GM10248 (cell line): ENCODE measurements around the gene INS.

Experiments
- CTCF ChIA-PET: fragments of 300-600 bp; sonication (Branson Sonifier 250); formaldehyde crosslinking; extraction: SDS; loops from one replicate; lab custom pipeline; 2021; ENCODE audit warnings: antibody characterized with exemption; lab: Yijun Ruan, JAX
- POLR2A ChIA-PET: fragments of 350-650 bp; sonication (Branson Sonifier 250); formaldehyde crosslinking; extraction: SDS; loops from one replicate; lab custom pipeline; 2020; ENCODE audit warnings: antibody characterized with exemption; lab: Yijun Ruan, JAX
- DNase-seq: peaks from one replicate; pipeline ENCODE4 v3.0.0; 2012; ENCODE audit errors: extremely low spot score
- CTCF ChIP-seq: IDR thresholded peaks from 2 replicates; pipeline ENCODE4 v1.5.1; 2012; ENCODE audit warnings: mild to moderate bottlenecking, low read depth; ENCODE audit errors: extremely low read depth, missing control alignments, control extremely low read depth

Gene INS

GRCh38 chr11:2160736-2161259 is at the start of gene INS:
Gene INS (minus strand): TSS chr11:2161209. CDS start chr11:2160971, 238 bp downstream.
- POLR2A ChIA-PET = no interaction called here

GRCh38 chr11:2210366-2211112 is 49.5 kb upstream of the INS start:
- DNase-seq = no peak
- POLR2A ChIA-PET = interaction anchor here (0.5 kb wide), 1 partner anchor 190 kb away, joined by 8 read pairs; the partner anchor contains the start of gene TSSC4
- CTCF ChIA-PET = interaction anchor here (1.1 to 1.2 kb wide), 2 partner anchors 12 to 210 kb away, joined by 3 to 4 read pairs; no protein-coding TSS in a partner anchor
- no peak for TF ChIP-seq CTCF

More at GRCh38 chr11:2160736-2161259, at the start of gene INS:
- no peak for DNase-seq
- CTCF ChIA-PET = interaction anchor here (2.5 to 17.4 kb wide), 2 partner anchors 10 to 128 kb away, joined by 21 to 561 read pairs; no protein-coding TSS in a partner anchor
- no peak for TF ChIP-seq CTCF

DNA sequence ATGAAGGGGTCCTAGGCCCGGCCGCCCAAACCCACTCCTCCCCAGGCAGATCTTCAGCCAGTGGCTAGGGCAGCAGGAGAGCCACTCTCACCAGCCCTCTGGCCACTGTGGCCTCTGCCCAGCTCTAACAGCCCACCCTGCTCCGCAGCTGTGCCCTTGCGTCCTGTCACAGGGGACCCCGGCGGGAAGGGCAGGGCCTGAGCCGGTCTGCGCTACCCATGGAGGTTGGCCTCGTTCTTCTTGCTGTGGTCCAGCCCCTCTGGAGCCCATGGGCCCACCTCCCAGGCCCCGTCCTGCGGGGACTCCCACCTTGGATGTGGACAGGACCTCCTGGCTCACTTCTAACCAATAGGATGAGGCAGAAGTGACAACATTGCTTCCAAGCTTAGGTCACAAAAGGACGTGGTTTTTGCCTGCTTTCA is 48.9 kb upstream of the INS start:
- TF ChIP-seq CTCF = no peak
- CTCF ChIA-PET = interaction anchor here (1.1 to 1.2 kb wide), 2 partner anchors 12 to 211 kb away, joined by 3 to 4 read pairs; no protein-coding TSS in a partner anchor
- POLR2A ChIA-PET = interaction anchor here (0.5 kb wide), 1 partner anchor 190 kb away, joined by 8 read pairs; the partner anchor contains the start of gene TSSC4
- no peak for DNase-seq

- POLR2A ChIA-PET = no interaction called here
- TF ChIP-seq CTCF = no peak
- DNase-seq = no peak
- CTCF ChIA-PET = interaction anchor here (1.2 kb wide), 1 partner anchor 11 kb away, joined by 4 read pairs; no protein-coding TSS in a partner anchor
Observed at GRCh38 chr11:2209370-2209801, 48.4 kb upstream of the INS start.

GRCh38 chr11:2208691-2209369 is 47.8 kb upstream of the INS start:
- DNase-seq = no peak
- no peak for TF ChIP-seq CTCF
- CTCF ChIA-PET = no interaction called here
- POLR2A ChIA-PET = no interaction called here
